Hepatocyte (in vitro differentiated cells): ENCODE measurements around the gene TACC2. TPM values are rescaled to one million over a fixed set of nuclear protein-coding genes. Genes with fewer than 3 reads are reported as not detected.

ENCODE experiments used
- DNase-seq: peaks from one replicate; pipeline ENCODE4 v3.0.0-alpha.2; 2016; ENCODE audit warnings: low spot score
- H2AFZ ChIP-seq: fragments of 200-600 bp; sonication (generic); 2 replicates; pipeline ENCODE4 v1.6.0; 2016; ENCODE audit warnings: antibody characterized with exemption, mild to moderate bottlenecking
- H3K27ac ChIP-seq: fragments of 200-600 bp; sonication (generic); 2 replicates; pipeline ENCODE4 v1.5.1; 2016; ENCODE audit warnings: mild to moderate bottlenecking
- H3K27me3 ChIP-seq: fragments of 200-600 bp; sonication (generic); 2 replicates; pipeline ENCODE4 v1.6.1; 2016
- H3K36me3 ChIP-seq: fragments of 200-600 bp; sonication (generic); replicated peaks from 2 replicates; pipeline ENCODE4 v1.5.1; 2016; ENCODE audit warnings: low read depth; ENCODE audit not compliant: insufficient read depth
- H3K4me1 ChIP-seq: fragments of 200-600 bp; sonication (generic); 2 replicates; pipeline ENCODE4 v1.5.1; 2016; ENCODE audit warnings: mild to moderate bottlenecking, moderate library complexity; ENCODE audit not compliant: insufficient read depth
- H3K4me2 ChIP-seq: fragments of 200-600 bp; sonication (generic); 2 replicates; pipeline ENCODE4 v1.6.0; 2016
- H3K4me3 ChIP-seq: fragments of 200-600 bp; sonication (generic); 2 replicates; pipeline ENCODE4 v1.5.1; 2016; ENCODE audit warnings: mild to moderate bottlenecking
- H3K79me2 ChIP-seq: fragments of 200-600 bp; sonication (generic); 2 replicates; pipeline ENCODE4 v1.6.0; 2017; ENCODE audit warnings: mild to moderate bottlenecking
- H3K9me2 ChIP-seq: fragments of 200-600 bp; sonication (generic); replicated peaks from 2 replicates; pipeline ENCODE4 v1.6.0; 2017; ENCODE audit warnings: mild to moderate bottlenecking; ENCODE audit not compliant: insufficient read depth
- H3K9me3 ChIP-seq: fragments of 200-600 bp; sonication (generic); 2 replicates; pipeline ENCODE4 v1.5.1; 2016; ENCODE audit warnings: low read depth, mild to moderate bottlenecking
- H4K20me1 ChIP-seq: fragments of 200-600 bp; sonication (generic); 2 replicates; pipeline ENCODE4 v1.6.0; 2016; ENCODE audit warnings: mild to moderate bottlenecking; ENCODE audit not compliant: insufficient read depth, poor library complexity, severe bottlenecking
- CTCF ChIP-seq: fragments of 200-600 bp; sonication (generic); IDR thresholded peaks from 2 replicates; pipeline ENCODE4 v1.5.1; 2016; ENCODE audit warnings: antibody characterized with exemption, mild to moderate bottlenecking; ENCODE audit not compliant: poor library complexity
- EZH2 ChIP-seq: fragments of 200-600 bp; sonication (generic); IDR thresholded peaks from 2 replicates; pipeline ENCODE4 v1.6.1; 2016; ENCODE audit warnings: antibody characterized with exemption, mild to moderate bottlenecking, borderline replicate concordance
- EZH2phosphoT487 ChIP-seq: fragments of 200-600 bp; sonication (generic); IDR thresholded peaks from one replicate; pipeline ENCODE4 v1.6.1; 2018; ENCODE audit warnings: antibody characterized with exemption, mild to moderate bottlenecking, low read depth, moderate library complexity; ENCODE audit not compliant: unreplicated experiment, severe bottlenecking
- WGBS: methylation state at CpG from one replicate; pipeline ENCODE4 v1.1.6; 2016; ENCODE audit warnings: low lambda C conversion rate; ENCODE audit errors: missing lambda C conversion rate; 5-methylcytosine and 5-hydroxymethylcytosine counted together
- polyA plus RNA-seq: library from polyadenylated mRNA; unstranded; fragments of >200 nt; fragmentation: Nextera tagmentation; extraction: Ambion mirVana; gene quantifications from 2 replicates; pipeline ENCODE4 v1.2.1, GENCODE V29; 2016
- total RNA-seq: library from RNA; depleted of rRNA; stranded (reverse); fragments of >200 nt; gene quantifications from 2 replicates; pipeline ENCODE4 v1.2.3, GENCODE V29; 2014

Gene TACC2
- total and polyA plus RNA-seq, 2 experiments from 2014 or later: 20.0 to 34.6 TPM

GRCh38 chr10:122241836-122242235, 252.9 kb downstream of the TACC2 start:
- no peak for TF ChIP-seq CTCF
- no peak for TF ChIP-seq EZH2
- TF ChIP-seq EZH2phosphoT487: no peak
- Histone ChIP-seq H4K20me1 (no peaks in the 10 kb centered on the region), H3K27ac (no peak overlapping the region), H3K4me1 (no peaks in the 10 kb centered on the region), H3K79me2 (no peaks in the 10 kb centered on the region), H3K27me3 (no peaks in the 10 kb centered on the region), H3K36me3 (no peaks in the 10 kb centered on the region), H3K9me3 (no peaks in the 10 kb centered on the region), H2AFZ (no peak overlapping the region), H3K4me2 (no peak overlapping the region), H3K4me3 (no peak overlapping the region), H3K9me2 (no peaks in the 10 kb centered on the region)
- DNase-seq: no peak
- 95% methylated on average over 8 of the region's 8 CpGs for WGBS

GRCh38 chr10:122243550-122243949, 254.6 kb downstream of the TACC2 start:
- Histone ChIP-seq H3K27ac (no peak overlapping the region), H3K9me3 (no peaks in the 10 kb centered on the region), H3K4me2 (no peak overlapping the region), H3K4me1 (no peaks in the 10 kb centered on the region), H3K27me3 (no peaks in the 10 kb centered on the region), H2AFZ (no peak overlapping the region), H3K4me3 (no peak overlapping the region), H3K79me2 (no peaks in the 10 kb centered on the region), H3K9me2 (no peaks in the 10 kb centered on the region), H3K36me3 (no peaks in the 10 kb centered on the region), H4K20me1 (no peaks in the 10 kb centered on the region)
- 89% methylated on average over 2 of the region's 2 CpGs for WGBS
- no peak for DNase-seq
- TF ChIP-seq EZH2phosphoT487 (no peak), CTCF (no peak), EZH2 (no peak)

GRCh38 chr10:122244001-122244975, 255.3 kb downstream of the TACC2 start:
- Histone ChIP-seq H4K20me1 (no peaks in the 10 kb centered on the region), H3K4me3 (no peak overlapping the region), H2AFZ (no peak overlapping the region), H3K9me2 (no peaks in the 10 kb centered on the region), H3K4me2 (no peak overlapping the region), H3K79me2 (no peaks in the 10 kb centered on the region), H3K9me3 (no peaks in the 10 kb centered on the region), H3K4me1 (no peaks in the 10 kb centered on the region), H3K27ac (no peak overlapping the region), H3K36me3 (no peaks in the 10 kb centered on the region), H3K27me3 (no peaks in the 10 kb centered on the region)
- 94% methylated on average over 11 of the region's 11 CpGs for WGBS
- no peak for TF ChIP-seq CTCF
- TF ChIP-seq EZH2phosphoT487: no peak
- no peak for TF ChIP-seq EZH2
- DNase-seq: no peak
